Measurements from ENCODE around the gene GTF3C5. TPM values are rescaled to one million over a fixed set of nuclear protein-coding genes. Genes with fewer than 3 reads are reported as not detected.
"Not testable (repeated sequence)": the region's sequence is repeated elsewhere in the genome, so short reads cannot be mapped to it uniquely, and the experiment has no call there.

Gene GTF3C5
- polyA plus RNA-seq, 1 donor from 2014 or later = 34.5 TPM

GRCh38 chr9:133088756-133089155, 58.0 kb downstream of the GTF3C5 start:
- H3K9me3 Mint-ChIP-seq = peaks cover 0 to 2% (median 0%) of the 10 kb centered on the region in 3 donors
- H3K36me3 Mint-ChIP-seq = peaks cover 3% of the 10 kb centered on the region
- peak overlapping the region in 1 of 3 donors; percentile 52 for H3K27ac Mint-ChIP-seq
- peaks cover 0 to 5% (median 0%) of the 10 kb centered on the region in 3 donors for H3K4me1 Mint-ChIP-seq
- no peaks in the 10 kb centered on the region for H3K27me3 Mint-ChIP-seq
- H3K4me3 Mint-ChIP-seq = no peak overlapping the region

GRCh38 chr9:133089271-133089671, 58.5 kb downstream of the GTF3C5 start:
- Mint-ChIP-seq H3K27ac (peak overlapping the region in 1 of 3 donors; percentile 52), H3K4me3 (no peak overlapping the region), H3K36me3 (peaks cover 3% of the 10 kb centered on the region), H3K4me1 (peaks cover 0 to 5% (median 0%) of the 10 kb centered on the region in 3 donors), H3K9me3 (peaks cover 0 to 2% (median 0%) of the 10 kb centered on the region in 3 donors), H3K27me3 (no peaks in the 10 kb centered on the region)

- H3K4me3 Mint-ChIP-seq = no peak overlapping the region
- peaks cover 0 to 2% (median 0%) of the 10 kb centered on the region in 3 donors for H3K9me3 Mint-ChIP-seq
- H3K27me3 Mint-ChIP-seq = no peaks in the 10 kb centered on the region
- H3K36me3 Mint-ChIP-seq = peaks cover 3% of the 10 kb centered on the region
- H3K4me1 Mint-ChIP-seq = peaks cover 0 to 5% (median 0%) of the 10 kb centered on the region in 3 donors
- H3K27ac Mint-ChIP-seq = no peak overlapping the region
Measured at GRCh38 chr9:133090187-133090586, 59.4 kb downstream of the GTF3C5 start.

- Mint-ChIP-seq H3K9me3 (peaks cover 0 to 3% (median 0%) of the 10 kb centered on the region in 3 donors), H3K4me1 (peaks cover 0 to 5% (median 0%) of the 10 kb centered on the region in 3 donors), H3K4me3 (no peak overlapping the region), H3K36me3 (peaks cover 3% of the 10 kb centered on the region), H3K27me3 (no peaks in the 10 kb centered on the region), H3K27ac (no peak overlapping the region)
Measured at GRCh38 chr9:133090752-133091385, 60.1 kb downstream of the GTF3C5 start.

- not testable (repeated sequence) for H3K27ac Mint-ChIP-seq
Measured at GRCh38 chr9:133094351-133094750, 63.6 kb downstream of the GTF3C5 start.

GRCh38 chr9:133094842-133095393, 64.1 kb downstream of the GTF3C5 start:
- H3K27me3 Mint-ChIP-seq = no peaks in the 10 kb centered on the region
- peaks cover 0 to 5% (median 0%) of the 10 kb centered on the region in 3 donors for H3K4me1 Mint-ChIP-seq
- no peak overlapping the region for H3K4me3 Mint-ChIP-seq
- peaks cover 4 to 10% (median 6%) of the 10 kb centered on the region in 3 donors for H3K9me3 Mint-ChIP-seq
- no peak overlapping the region for H3K27ac Mint-ChIP-seq
- peaks cover 8% of the 10 kb centered on the region for H3K36me3 Mint-ChIP-seq

More at GRCh38 chr9:133094351-133094750, 63.6 kb downstream of the GTF3C5 start:
- H3K9me3 Mint-ChIP-seq, H3K27me3 Mint-ChIP-seq, H3K4me1 Mint-ChIP-seq, H3K36me3 Mint-ChIP-seq, H3K4me3 Mint-ChIP-seq: not testable (repeated sequence)

GRCh38 chr9:133098104-133098754, 67.4 kb downstream of the GTF3C5 start:
- Mint-ChIP-seq H3K9me3 (peaks cover 4 to 7% (median 6%) of the 10 kb centered on the region in 3 donors), H3K36me3 (peaks cover 11% of the 10 kb centered on the region), H3K4me1 (peaks cover 0 to 2% (median 0%) of the 10 kb centered on the region in 3 donors), H3K4me3 (no peak overlapping the region), H3K27me3 (no peaks in the 10 kb centered on the region), H3K27ac (no peak overlapping the region)

GRCh38 chr9:133098871-133099270, 68.1 kb downstream of the GTF3C5 start:
- peaks cover 11% of the 10 kb centered on the region for H3K36me3 Mint-ChIP-seq
- H3K9me3 Mint-ChIP-seq = peaks cover 4 to 7% (median 6%) of the 10 kb centered on the region in 3 donors
- H3K4me1 Mint-ChIP-seq = peaks cover 0 to 2% (median 0%) of the 10 kb centered on the region in 3 donors
- no peak overlapping the region for H3K27ac Mint-ChIP-seq
- H3K4me3 Mint-ChIP-seq = no peak overlapping the region
- H3K27me3 Mint-ChIP-seq = no peaks in the 10 kb centered on the region

GRCh38 chr9:133099726-133100505, 69.1 kb downstream of the GTF3C5 start:
- no peaks in the 10 kb centered on the region for H3K27me3 Mint-ChIP-seq
- peaks cover 0 to 2% (median 0%) of the 10 kb centered on the region in 3 donors for H3K4me1 Mint-ChIP-seq
- H3K4me3 Mint-ChIP-seq = no peak overlapping the region
- peaks cover 11% of the 10 kb centered on the region for H3K36me3 Mint-ChIP-seq
- peaks cover 4 to 7% (median 6%) of the 10 kb centered on the region in 3 donors for H3K9me3 Mint-ChIP-seq
- no peak overlapping the region for H3K27ac Mint-ChIP-seq

GRCh38 chr9:133100506-133101355, 69.9 kb downstream of the GTF3C5 start:
- H3K4me1 Mint-ChIP-seq = peaks cover 0 to 2% (median 0%) of the 10 kb centered on the region in 3 donors

GRCh38 chr9:133101356-133102189, 70.8 kb downstream of the GTF3C5 start:
- peaks cover 11% of the 10 kb centered on the region for H3K36me3 Mint-ChIP-seq

More at GRCh38 chr9:133100506-133101355, 69.9 kb downstream of the GTF3C5 start:
- Mint-ChIP-seq H3K9me3 (peaks cover 4 to 7% (median 6%) of the 10 kb centered on the region in 3 donors), H3K27ac (no peak overlapping the region), H3K36me3 (peaks cover 11% of the 10 kb centered on the region), H3K4me3 (peak overlapping the region in 1 of 4 donors; percentile 41), H3K27me3 (no peaks in the 10 kb centered on the region)

GRCh38 chr9:133102190-133103021, 71.6 kb downstream of the GTF3C5 start:
- peaks cover 0 to 2% (median 0%) of the 10 kb centered on the region in 3 donors for H3K4me1 Mint-ChIP-seq
- H3K36me3 Mint-ChIP-seq = peaks cover 11% of the 10 kb centered on the region
- no peak overlapping the region for H3K4me3 Mint-ChIP-seq
- H3K9me3 Mint-ChIP-seq = peaks cover 0 to 2% (median 0%) of the 10 kb centered on the region in 3 donors
- H3K27ac Mint-ChIP-seq = peak overlapping the region in 1 of 3 donors; percentile 23
- H3K27me3 Mint-ChIP-seq = no peaks in the 10 kb centered on the region

More at GRCh38 chr9:133101356-133102189, 70.8 kb downstream of the GTF3C5 start:
- Mint-ChIP-seq H3K4me3 (no peak overlapping the region), H3K27ac (peak overlapping the region in 1 of 3 donors; percentile 23), H3K4me1 (peaks cover 0 to 2% (median 0%) of the 10 kb centered on the region in 3 donors), H3K27me3 (no peaks in the 10 kb centered on the region), H3K9me3 (peaks cover 0 to 3% (median 2%) of the 10 kb centered on the region in 3 donors)
